Astrocyte (in vitro differentiated cells and primary cell): Measurements from ENCODE around the gene PHC2.

Experiments
- CTCF ChIP-seq: IDR thresholded peaks from 2 replicates; pipeline ENCODE4 v1.5.1; 2011; ENCODE audit warnings: low read depth, mild to moderate bottlenecking, inconsistent platforms, low read length, moderate library complexity; ENCODE audit not compliant: insufficient read depth
- EZH2 ChIP-seq: IDR thresholded peaks from 2 replicates; pipeline ENCODE4 v1.6.1; 2012; ENCODE audit warnings: mild to moderate bottlenecking, low read length, inconsistent platforms; ENCODE audit not compliant: insufficient read depth

- no peak for TF ChIP-seq CTCF
- TF ChIP-seq EZH2, result no peak
Observed at GRCh38 chr1:33327587-33328325, 103.1 kb downstream of the PHC2 start.
